SU-DHL-6 (cell line): Measurements from ENCODE around the gene KLHL30.

Experiments used
- CTCF ChIP-seq: fragments of 200-600 bp; sonication (generic); IDR thresholded peaks from one replicate; pipeline ENCODE4 v1.5.1; 2017; ENCODE audit warnings: antibody characterized with exemption, mild to moderate bottlenecking, low read length, moderate library complexity; ENCODE audit not compliant: insufficient read depth, poor library complexity, severe bottlenecking
- EZH2phosphoT487 ChIP-seq: fragments of 200-600 bp; sonication (generic), shearing (Covaris generic); conservative IDR thresholded peaks from 2 replicates; pipeline ENCODE4 v1.6.1; 2018; ENCODE audit warnings: mild to moderate bottlenecking, antibody characterized with exemption, low read length, moderate library complexity, mixed read lengths

- TF ChIP-seq CTCF (no peak), EZH2phosphoT487 (no peak)
Measured at GRCh38 chr2:238167761-238168160, 29.3 kb downstream of the KLHL30 start.
